GM23338 (cell line): Measurements from ENCODE around the gene SLC22A3. TPM values are rescaled to one million over a fixed set of nuclear protein-coding genes. Genes with fewer than 3 reads are reported as not detected.

Experiments used
- ATAC-seq: fragments of 200-7000 bp; cut with Tn5 transposase; 3 replicates; pipeline ENCODE4 v1.9.1; 2020
- DNase-seq: peaks from one replicate; pipeline ENCODE4 v3.0.0-alpha.2; 2015; ENCODE audit warnings: low spot score
- H2AFZ ChIP-seq: fragments of 200-600 bp; sonication (generic); 2 replicates; pipeline ENCODE4 v1.8.0; 2016; ENCODE audit warnings: antibody characterized with exemption, mild to moderate bottlenecking, moderate library complexity
- H3F3A ChIP-seq: fragments of 200-600 bp; sonication (generic); replicated peaks from 2 replicates; pipeline ENCODE4 v1.8.0; 2017; ENCODE audit warnings: antibody characterized with exemption, mixed run types, low read depth
- H3K27ac ChIP-seq: fragments of 200-600 bp; sonication (generic); 2 replicates; pipeline ENCODE4 v1.6.1; 2016; ENCODE audit warnings: low read depth
- H3K27me3 ChIP-seq: fragments of 200-600 bp; sonication (generic); 2 replicates; pipeline ENCODE4 v1.8.0; 2016; ENCODE audit warnings: mild to moderate bottlenecking, mixed run types, moderate library complexity; ENCODE audit not compliant: insufficient read depth
- H3K36me3 ChIP-seq: fragments of 200-600 bp; sonication (generic); 2 replicates; pipeline ENCODE4 v1.8.0; 2016; ENCODE audit warnings: mild to moderate bottlenecking; ENCODE audit not compliant: insufficient read depth
- H3K4me1 ChIP-seq: fragments of 200-600 bp; sonication (generic); 2 replicates; pipeline ENCODE4 v1.8.0; 2016; ENCODE audit warnings: mild to moderate bottlenecking, moderate library complexity; ENCODE audit not compliant: insufficient read depth
- H3K4me2 ChIP-seq: fragments of 200-600 bp; sonication (generic); 2 replicates; pipeline ENCODE4 v1.7.1; 2017; ENCODE audit warnings: mixed run types
- H3K4me3 ChIP-seq: fragments of 200-600 bp; sonication (generic); 2 replicates; pipeline ENCODE4 v1.6.1; 2016; ENCODE audit warnings: mixed run types
- H3K79me2 ChIP-seq: fragments of 200-600 bp; sonication (generic); replicated peaks from 2 replicates; pipeline ENCODE4 v1.8.0; 2017; ENCODE audit warnings: mild to moderate bottlenecking; ENCODE audit not compliant: insufficient read depth
- H3K9me2 ChIP-seq: fragments of 200-600 bp; sonication (generic); 2 replicates; pipeline ENCODE4 v1.8.0; 2017; ENCODE audit not compliant: insufficient read depth
- H4K20me1 ChIP-seq: fragments of 200-600 bp; sonication (generic); replicated peaks from 2 replicates; pipeline ENCODE4 v1.8.0; 2017; ENCODE audit warnings: mild to moderate bottlenecking; ENCODE audit not compliant: insufficient read depth
- H3K27ac Mint-ChIP-seq: 2 replicates; pipeline ENCODE4 v1.8.0; 2020; ENCODE audit warnings: inconsistent platforms, mild to moderate bottlenecking, moderate library complexity, mixed read lengths
- H3K27me3 Mint-ChIP-seq: 3 replicates; pipeline ENCODE4 v1.8.0; 2022; ENCODE audit warnings: low read depth, mild to moderate bottlenecking, moderate library complexity, mixed read lengths, inconsistent platforms; ENCODE audit not compliant: insufficient read depth, poor library complexity
- H3K36me3 Mint-ChIP-seq: 3 replicates; pipeline ENCODE4 v1.8.0; 2021; ENCODE audit warnings: low read depth, mild to moderate bottlenecking, inconsistent platforms, moderate library complexity, mixed read lengths
- H3K4me1 Mint-ChIP-seq: 3 replicates; pipeline ENCODE4 v1.8.0; 2020; ENCODE audit warnings: mild to moderate bottlenecking, inconsistent platforms, mixed read lengths
- H3K4me3 Mint-ChIP-seq: 3 replicates; pipeline ENCODE4 v1.8.0; 2021; ENCODE audit warnings: moderate library complexity, mild to moderate bottlenecking, inconsistent platforms, mixed read lengths
- H3K9me3 Mint-ChIP-seq: 3 replicates; pipeline ENCODE4 v1.8.0; 2020; ENCODE audit warnings: moderate library complexity, mild to moderate bottlenecking, inconsistent platforms, mixed read lengths
- CREB1 ChIP-seq: fragments of 250-450 bp; sonication (Bioruptor Pico); IDR thresholded peaks from 2 replicates; pipeline ENCODE4 v1.5.0; 2020; ENCODE audit warnings: low read depth, mild to moderate bottlenecking, moderate library complexity
- CTCF ChIP-seq, 2 experiments: fragments of 200-600 bp in 1 of 2; sonication (generic) in 1 of 2; conservative IDR thresholded peaks; 2 replicates each; pipeline versions ENCODE4 v1.5.1 to v1.6.1; 2016 to 2017; ENCODE audit warnings: antibody characterized with exemption in 2 of 2, low read depth in 2 of 2, mild to moderate bottlenecking in 2 of 2, moderate library complexity in 1 of 2
- ETS1 ChIP-seq: IDR thresholded peaks from 2 replicates; pipeline ENCODE4 v1.6.1; 2016; ENCODE audit warnings: antibody characterized with exemption
- EZH2 ChIP-seq: fragments of 200-600 bp; sonication (generic); IDR thresholded peaks from one replicate; pipeline ENCODE4 v1.8.0; 2017; ENCODE audit warnings: antibody characterized with exemption, mild to moderate bottlenecking, low read depth; ENCODE audit not compliant: unreplicated experiment
- EZH2phosphoT487 ChIP-seq: fragments of 200-600 bp; sonication (generic); IDR thresholded peaks from one replicate; pipeline ENCODE4 v1.8.1; 2018; ENCODE audit warnings: antibody characterized with exemption; ENCODE audit not compliant: unreplicated experiment
- JUNB ChIP-seq: IDR thresholded peaks from one replicate; pipeline ENCODE4 v1.6.1; 2016; ENCODE audit warnings: antibody characterized with exemption; ENCODE audit not compliant: unreplicated experiment
- NANOG ChIP-seq: IDR thresholded peaks from 2 replicates; pipeline ENCODE4 v1.6.1; 2016; ENCODE audit warnings: antibody characterized with exemption, borderline replicate concordance
- POLR2AphosphoS5 ChIP-seq: IDR thresholded peaks from 2 replicates; pipeline ENCODE4 v1.6.1; 2016; ENCODE audit warnings: antibody characterized with exemption, low read depth
- REST ChIP-seq: IDR thresholded peaks from one replicate; pipeline ENCODE4 v1.6.1; 2018; ENCODE audit warnings: antibody characterized with exemption; ENCODE audit not compliant: unreplicated experiment
- STAT1 ChIP-seq: IDR thresholded peaks from one replicate; pipeline ENCODE4 v1.6.1; 2016; ENCODE audit warnings: antibody characterized with exemption; ENCODE audit not compliant: unreplicated experiment
- ZNF114 ChIP-seq: fragments of 250-450 bp; sonication (Bioruptor Pico); IDR thresholded peaks from 2 replicates; pipeline ENCODE4 v1.5.0; 2020; ENCODE audit warnings: mild to moderate bottlenecking, moderate library complexity
- ZNF331 ChIP-seq: fragments of 250-450 bp; sonication (Bioruptor Pico); IDR thresholded peaks from 2 replicates; pipeline ENCODE4 v1.5.0; 2020; ENCODE audit warnings: low read depth, mild to moderate bottlenecking, moderate library complexity
- ZNF462 ChIP-seq: fragments of 250-450 bp; sonication (Bioruptor Pico); IDR thresholded peaks from 2 replicates; pipeline ENCODE4 v1.5.0; 2020; ENCODE audit warnings: mild to moderate bottlenecking, moderate library complexity
- polyA plus RNA-seq: library from polyadenylated mRNA; unstranded; fragments of >200 nt; fragmentation: Nextera tagmentation; extraction: Ambion mirVana; gene quantifications from 2 replicates; pipeline ENCODE4 v1.2.1, GENCODE V29; 2016
- total RNA-seq: library from RNA; depleted of rRNA; stranded (reverse); fragments of >200 nt; shearing (Covaris generic); gene quantifications from 2 replicates; pipeline ENCODE4 v1.2.3, GENCODE V29; 2014

The SLC22A3 gene
- total and polyA plus RNA-seq, 2 experiments from 2014 or later = 0.78 to 3.2 TPM

GRCh38 chr6:160420253-160420968, 72.2 kb downstream of the SLC22A3 start:
- Histone ChIP-seq H3K27me3 (no peaks in the 10 kb centered on the region), H3K4me1 (no peaks in the 10 kb centered on the region), H3K79me2 (no peaks in the 10 kb centered on the region), H3K4me2 (no peak overlapping the region), H3K27ac (no peak overlapping the region), H3F3A (no peaks in the 10 kb centered on the region), H4K20me1 (no peaks in the 10 kb centered on the region; the same call in 1 of the 2 replicates), H3K9me2 (no peaks in the 10 kb centered on the region), H3K36me3 (no peaks in the 10 kb centered on the region), H2AFZ (no peak overlapping the region), H3K4me3 (no peak overlapping the region)
- no peak for DNase-seq
- Mint-ChIP-seq H3K4me1 (no peaks in the 10 kb centered on the region; the same call in 2 of the 3 replicates), H3K27ac (no peak overlapping the region), H3K36me3 (no peaks in the 10 kb centered on the region), H3K4me3 (no peak overlapping the region), H3K27me3 (no peaks in the 10 kb centered on the region), H3K9me3 (no peaks in the 10 kb centered on the region; the same call in 2 of the 3 replicates)
- no peak for ATAC-seq
- TF ChIP-seq ZNF114 (CRISPR knock-in tag) = no peak
- TF ChIP-seq EZH2 = no peak
- no peak for TF ChIP-seq CTCF (conservative IDR thresholded peaks at IDR 0.05; ENCODE audit: low read depth in 2 of 2)
- no peak for TF ChIP-seq CREB1
- no peak for TF ChIP-seq REST
- TF ChIP-seq ETS1 = no peak
- TF ChIP-seq POLR2AphosphoS5 = no peak
- TF ChIP-seq STAT1 = no peak
- TF ChIP-seq ZNF331 (CRISPR knock-in tag) = no peak
- TF ChIP-seq ZNF462 (CRISPR knock-in tag) = no peak
- no peak for TF ChIP-seq EZH2phosphoT487
- TF ChIP-seq JUNB = no peak
- TF ChIP-seq NANOG = no peak
